GM12874 (cell line): Measurements from ENCODE around the gene HCN3.
A peak's percentile ranks its signal among the peaks of the same experiment; 100 is the strongest.

Source experiments
- CTCF ChIP-seq: IDR thresholded peaks from 2 replicates; pipeline ENCODE4 v1.5.1; 2011; ENCODE audit warnings: low read depth, mild to moderate bottlenecking, control low read depth, low read length, moderate library complexity; ENCODE audit not compliant: insufficient read depth

The HCN3 gene

DNA sequence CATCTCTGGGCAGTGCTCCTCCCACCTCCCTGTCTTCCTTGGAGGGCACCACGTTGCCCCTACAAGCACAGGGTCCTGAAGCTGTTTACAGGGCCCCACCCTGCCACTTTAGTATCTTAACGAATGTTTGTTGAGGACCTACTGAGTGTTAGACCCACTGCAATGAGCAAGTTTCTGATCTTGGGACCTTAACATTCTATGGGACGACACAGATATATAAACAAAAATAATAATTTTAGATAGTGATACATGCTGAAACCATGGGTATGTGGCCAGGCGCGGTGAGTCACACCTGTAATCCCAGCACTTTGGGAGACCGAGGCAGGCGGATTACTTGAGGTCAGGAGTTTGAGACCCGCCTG is 32.1 kb upstream of the HCN3 start:
- TF ChIP-seq CTCF = no peak

- TF ChIP-seq CTCF = no peak
Measured at GRCh38 chr1:155247667-155248553, 29.4 kb upstream of the HCN3 start.

- no peak for TF ChIP-seq CTCF
Measured at GRCh38 chr1:155250246-155250632, 27.0 kb upstream of the HCN3 start.

GRCh38 chr1:155250633-155251449 is 26.4 kb upstream of the HCN3 start:
- TF ChIP-seq CTCF = peak; percentile 100

DNA sequence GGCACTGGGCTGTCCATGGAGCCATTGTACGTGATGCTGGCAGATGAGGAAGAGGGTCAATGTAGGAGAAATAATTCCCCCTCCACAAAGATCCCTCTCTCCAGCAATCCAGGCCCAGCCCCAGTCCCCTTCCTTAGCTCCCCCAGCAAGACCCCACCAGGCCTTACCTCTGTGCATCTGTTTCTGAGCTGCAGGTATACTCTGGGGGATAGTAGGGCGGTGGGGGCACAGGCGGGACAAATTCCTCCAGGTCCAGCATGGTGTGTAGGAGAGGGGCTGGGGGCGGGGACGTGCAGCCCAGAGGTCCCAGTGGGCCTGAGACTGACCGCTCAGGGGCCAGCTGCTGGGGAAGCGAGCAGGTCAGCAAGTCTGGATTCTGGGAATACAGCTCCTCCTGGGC is 25.7 kb upstream of the HCN3 start:
- TF ChIP-seq CTCF = no peak

DNA sequence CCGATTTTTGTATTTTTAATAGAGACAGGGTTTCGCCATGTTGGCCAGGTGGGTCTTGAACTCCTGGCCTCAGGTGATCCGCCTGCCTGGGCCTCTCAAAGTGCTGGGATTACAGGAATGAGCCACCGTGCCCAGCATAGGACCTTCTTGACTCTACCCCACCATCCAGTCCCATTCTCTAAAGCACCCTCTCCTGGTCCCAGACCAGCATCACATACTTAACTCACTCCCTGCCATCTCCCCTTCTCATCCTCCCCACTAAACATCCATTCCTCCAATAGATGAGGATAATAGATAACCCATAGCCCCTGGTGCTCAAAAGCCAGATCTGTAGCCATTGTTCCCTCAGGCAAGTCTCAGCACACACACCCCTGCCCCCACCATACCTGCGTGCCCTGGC is 24.1 kb upstream of the HCN3 start:
- TF ChIP-seq CTCF = 0 out of 2 replicates have a peak, but pooled peaks have one; percentile 2

GRCh38 chr1:155253797-155254196 is 23.5 kb upstream of the HCN3 start:
- no peak for TF ChIP-seq CTCF
